ENCODE data around the gene SEBOX. TPM values are rescaled to one million over a fixed set of nuclear protein-coding genes. Genes with fewer than 3 reads are reported as not detected.

Gene SEBOX
- total and polyA plus RNA-seq, 2 of the 8 experiments (the other 6 are each of a cell fraction or from before 2014, with no cell fraction given), result not detected

DNA sequence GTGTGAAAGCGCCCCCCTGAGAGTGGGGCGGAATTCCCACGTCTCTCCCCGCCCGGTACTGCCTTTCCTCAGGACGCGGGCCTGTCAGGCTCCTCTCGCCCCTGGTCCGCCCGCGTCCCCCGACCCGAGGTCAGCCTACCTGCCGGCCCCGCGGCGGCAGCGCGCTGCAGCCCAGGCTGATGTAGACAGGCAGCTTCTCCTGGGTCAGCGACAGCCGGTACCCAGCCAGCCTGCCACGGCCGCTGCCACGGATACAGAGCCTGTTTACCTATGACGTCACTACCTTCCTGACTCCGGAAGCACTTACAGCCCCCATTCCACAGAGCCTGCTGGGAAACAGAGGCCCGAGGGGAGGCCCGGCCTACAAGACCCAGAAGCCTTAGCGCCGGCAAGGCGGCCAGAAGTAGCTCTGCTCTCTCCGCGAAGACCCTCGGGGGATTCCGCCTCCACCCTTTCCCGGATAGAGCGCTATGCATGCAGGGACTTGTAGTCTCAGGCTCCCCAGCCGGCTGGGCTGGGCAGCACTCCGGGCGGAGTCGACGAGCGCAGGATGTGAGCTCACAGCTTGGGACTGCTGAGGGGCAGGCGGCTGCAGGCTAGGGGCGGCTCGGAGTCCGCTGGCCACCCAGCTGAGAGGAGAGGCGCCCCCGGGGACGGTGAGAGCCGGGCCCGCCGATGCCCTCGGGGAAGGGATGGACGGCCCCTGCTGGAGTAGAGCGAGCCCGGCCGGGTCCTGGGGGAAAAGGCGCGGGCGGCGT is 29.6 kb downstream of the SEBOX start, which contains the start of the genes IFT20 and TNFAIP1 (continued):
- TF ChIP-seq, protein P1, sequence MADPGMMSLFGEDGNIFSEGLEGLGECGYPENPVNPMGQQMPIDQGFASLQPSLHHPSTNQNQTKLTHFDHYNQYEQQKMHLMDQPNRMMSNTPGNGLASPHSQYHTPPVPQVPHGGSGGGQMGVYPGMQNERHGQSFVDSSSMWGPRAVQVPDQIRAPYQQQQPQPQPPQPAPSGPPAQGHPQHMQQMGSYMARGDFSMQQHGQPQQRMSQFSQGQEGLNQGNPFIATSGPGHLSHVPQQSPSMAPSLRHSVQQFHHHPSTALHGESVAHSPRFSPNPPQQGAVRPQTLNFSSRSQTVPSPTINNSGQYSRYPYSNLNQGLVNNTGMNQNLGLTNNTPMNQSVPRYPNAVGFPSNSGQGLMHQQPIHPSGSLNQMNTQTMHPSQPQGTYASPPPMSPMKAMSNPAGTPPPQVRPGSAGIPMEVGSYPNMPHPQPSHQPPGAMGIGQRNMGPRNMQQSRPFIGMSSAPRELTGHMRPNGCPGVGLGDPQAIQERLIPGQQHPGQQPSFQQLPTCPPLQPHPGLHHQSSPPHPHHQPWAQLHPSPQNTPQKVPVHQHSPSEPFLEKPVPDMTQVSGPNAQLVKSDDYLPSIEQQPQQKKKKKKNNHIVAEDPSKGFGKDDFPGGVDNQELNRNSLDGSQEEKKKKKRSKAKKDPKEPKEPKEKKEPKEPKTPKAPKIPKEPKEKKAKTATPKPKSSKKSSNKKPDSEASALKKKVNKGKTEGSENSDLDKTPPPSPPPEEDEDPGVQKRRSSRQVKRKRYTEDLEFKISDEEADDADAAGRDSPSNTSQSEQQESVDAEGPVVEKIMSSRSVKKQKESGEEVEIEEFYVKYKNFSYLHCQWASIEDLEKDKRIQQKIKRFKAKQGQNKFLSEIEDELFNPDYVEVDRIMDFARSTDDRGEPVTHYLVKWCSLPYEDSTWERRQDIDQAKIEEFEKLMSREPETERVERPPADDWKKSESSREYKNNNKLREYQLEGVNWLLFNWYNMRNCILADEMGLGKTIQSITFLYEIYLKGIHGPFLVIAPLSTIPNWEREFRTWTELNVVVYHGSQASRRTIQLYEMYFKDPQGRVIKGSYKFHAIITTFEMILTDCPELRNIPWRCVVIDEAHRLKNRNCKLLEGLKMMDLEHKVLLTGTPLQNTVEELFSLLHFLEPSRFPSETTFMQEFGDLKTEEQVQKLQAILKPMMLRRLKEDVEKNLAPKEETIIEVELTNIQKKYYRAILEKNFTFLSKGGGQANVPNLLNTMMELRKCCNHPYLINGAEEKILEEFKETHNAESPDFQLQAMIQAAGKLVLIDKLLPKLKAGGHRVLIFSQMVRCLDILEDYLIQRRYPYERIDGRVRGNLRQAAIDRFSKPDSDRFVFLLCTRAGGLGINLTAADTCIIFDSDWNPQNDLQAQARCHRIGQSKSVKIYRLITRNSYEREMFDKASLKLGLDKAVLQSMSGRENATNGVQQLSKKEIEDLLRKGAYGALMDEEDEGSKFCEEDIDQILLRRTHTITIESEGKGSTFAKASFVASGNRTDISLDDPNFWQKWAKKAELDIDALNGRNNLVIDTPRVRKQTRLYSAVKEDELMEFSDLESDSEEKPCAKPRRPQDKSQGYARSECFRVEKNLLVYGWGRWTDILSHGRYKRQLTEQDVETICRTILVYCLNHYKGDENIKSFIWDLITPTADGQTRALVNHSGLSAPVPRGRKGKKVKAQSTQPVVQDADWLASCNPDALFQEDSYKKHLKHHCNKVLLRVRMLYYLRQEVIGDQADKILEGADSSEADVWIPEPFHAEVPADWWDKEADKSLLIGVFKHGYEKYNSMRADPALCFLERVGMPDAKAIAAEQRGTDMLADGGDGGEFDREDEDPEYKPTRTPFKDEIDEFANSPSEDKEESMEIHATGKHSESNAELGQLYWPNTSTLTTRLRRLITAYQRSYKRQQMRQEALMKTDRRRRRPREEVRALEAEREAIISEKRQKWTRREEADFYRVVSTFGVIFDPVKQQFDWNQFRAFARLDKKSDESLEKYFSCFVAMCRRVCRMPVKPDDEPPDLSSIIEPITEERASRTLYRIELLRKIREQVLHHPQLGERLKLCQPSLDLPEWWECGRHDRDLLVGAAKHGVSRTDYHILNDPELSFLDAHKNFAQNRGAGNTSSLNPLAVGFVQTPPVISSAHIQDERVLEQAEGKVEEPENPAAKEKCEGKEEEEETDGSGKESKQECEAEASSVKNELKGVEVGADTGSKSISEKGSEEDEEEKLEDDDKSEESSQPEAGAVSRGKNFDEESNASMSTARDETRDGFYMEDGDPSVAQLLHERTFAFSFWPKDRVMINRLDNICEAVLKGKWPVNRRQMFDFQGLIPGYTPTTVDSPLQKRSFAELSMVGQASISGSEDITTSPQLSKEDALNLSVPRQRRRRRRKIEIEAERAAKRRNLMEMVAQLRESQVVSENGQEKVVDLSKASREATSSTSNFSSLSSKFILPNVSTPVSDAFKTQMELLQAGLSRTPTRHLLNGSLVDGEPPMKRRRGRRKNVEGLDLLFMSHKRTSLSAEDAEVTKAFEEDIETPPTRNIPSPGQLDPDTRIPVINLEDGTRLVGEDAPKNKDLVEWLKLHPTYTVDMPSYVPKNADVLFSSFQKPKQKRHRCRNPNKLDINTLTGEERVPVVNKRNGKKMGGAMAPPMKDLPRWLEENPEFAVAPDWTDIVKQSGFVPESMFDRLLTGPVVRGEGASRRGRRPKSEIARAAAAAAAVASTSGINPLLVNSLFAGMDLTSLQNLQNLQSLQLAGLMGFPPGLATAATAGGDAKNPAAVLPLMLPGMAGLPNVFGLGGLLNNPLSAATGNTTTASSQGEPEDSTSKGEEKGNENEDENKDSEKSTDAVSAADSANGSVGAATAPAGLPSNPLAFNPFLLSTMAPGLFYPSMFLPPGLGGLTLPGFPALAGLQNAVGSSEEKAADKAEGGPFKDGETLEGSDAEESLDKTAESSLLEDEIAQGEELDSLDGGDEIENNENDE (IDR thresholded peaks at IDR 0.05; ENCODE audit: insufficient replicate concordance, low read length), result no peak
- TF ChIP-seq EGR1 (IDR thresholded peaks at IDR 0.05; ENCODE audit: borderline replicate concordance, low read depth, low read length), result peak; percentile 88
- peak; percentile 15 for TF ChIP-seq SAP30 (IDR thresholded peaks at IDR 0.05; ENCODE audit: insufficient read depth, insufficient replicate concordance, low read length)
- TF ChIP-seq KDM5A (IDR thresholded peaks at IDR 0.05; ENCODE audit: low read length), result no peak
- TF ChIP-seq BACH1 (IDR thresholded peaks at IDR 0.05; ENCODE audit: low read length), result no peak
- TF ChIP-seq EP300 (IDR thresholded peaks at IDR 0.05; ENCODE audit: borderline replicate concordance in 1 of 2, low read depth in 2 of 2, low read length in 2 of 2), result peak in 1 of 2 experiments; percentile 78; a peak in 1 of 3 replicates
- TF ChIP-seq SUZ12 (IDR thresholded peaks at IDR 0.05; ENCODE audit: low read length), result no peak
- no peak for TF ChIP-seq NRF1 (IDR thresholded peaks at IDR 0.05; ENCODE audit: low read depth, low read length)
- no peak for TF ChIP-seq CBX8 (IDR thresholded peaks at IDR 0.05; ENCODE audit: borderline replicate concordance, low read depth, low read length)
- TF ChIP-seq TEAD4 (IDR thresholded peaks at IDR 0.05; ENCODE audit: low read depth, low read length), result peak; percentile 33; the same call in 1 of the 2 replicates
